Parathyroid adenoma (tissue), 2 donors: ENCODE measurements around the gene RHOD.
A peak's percentile ranks its signal among the peaks of the same experiment; 100 is the strongest.

Experiments used
- H2AFZ ChIP-seq: fragments of 300-600 bp; sonication (generic); one replicate; pipeline ENCODE4 v1.7.0; 2017; ENCODE audit warnings: antibody characterized with exemption, mild to moderate bottlenecking
- H3K27ac ChIP-seq: fragments of 300-600 bp; sonication (generic); one replicate; pipeline ENCODE4 v1.7.0; 2017
- H3K27me3 ChIP-seq: fragments of 300-600 bp; sonication (generic); one replicate; pipeline ENCODE4 v1.7.0; 2017; ENCODE audit warnings: low read length; ENCODE audit not compliant: control insufficient read depth, insufficient read depth
- H3K36me3 ChIP-seq: fragments of 300-600 bp; sonication (generic); one replicate; pipeline ENCODE4 v1.7.0; 2017; ENCODE audit warnings: low read length; ENCODE audit not compliant: control insufficient read depth, insufficient read depth
- H3K4me1 ChIP-seq: fragments of 300-600 bp; sonication (generic); one replicate; pipeline ENCODE4 v1.7.0; 2017; ENCODE audit warnings: control low read depth
- H3K4me2 ChIP-seq: fragments of 300-600 bp; sonication (generic); one replicate; pipeline ENCODE4 v1.7.0; 2017; ENCODE audit warnings: low read length
- H3K4me3 ChIP-seq: fragments of 300-600 bp; sonication (generic); one replicate; pipeline ENCODE4 v1.7.0; 2017; ENCODE audit warnings: low read depth, low read length
- H3K79me2 ChIP-seq: fragments of 300-600 bp; sonication (generic); one replicate; pipeline ENCODE4 v1.7.0; 2017; ENCODE audit warnings: control low read depth
- H3K9ac ChIP-seq: fragments of 300-600 bp; sonication (generic); one replicate; pipeline ENCODE4 v1.7.0; 2017; ENCODE audit warnings: mild to moderate bottlenecking
- H3K9me3 ChIP-seq: fragments of 300-600 bp; sonication (generic); one replicate; pipeline ENCODE4 v1.7.0; 2017; ENCODE audit warnings: low read length; ENCODE audit not compliant: control insufficient read depth
- TF ChIP-seq, protein P1 (sequence below): fragments of 300-600 bp; sonication (generic); IDR thresholded peaks from one replicate; pipeline ENCODE4 v1.7.0; 2017; ENCODE audit warnings: antibody characterized with exemption, mild to moderate bottlenecking
- donor health status: primary hyperparathyroidism.

The RHOD gene

GRCh38 chr11:67060111-67060522, 3.5 kb downstream of the RHOD start:
- H3K9ac ChIP-seq: no peak overlapping the region
- no peak overlapping the region for H3K4me2 ChIP-seq
- H3K4me3 ChIP-seq: no peak overlapping the region
- no peak overlapping the region for H3K27ac ChIP-seq
- H3K9me3 ChIP-seq: no peaks in the 10 kb centered on the region
- H3K36me3 ChIP-seq: no peaks in the 10 kb centered on the region
- H3K79me2 ChIP-seq: no peaks in the 10 kb centered on the region
- TF ChIP-seq, protein P1, sequence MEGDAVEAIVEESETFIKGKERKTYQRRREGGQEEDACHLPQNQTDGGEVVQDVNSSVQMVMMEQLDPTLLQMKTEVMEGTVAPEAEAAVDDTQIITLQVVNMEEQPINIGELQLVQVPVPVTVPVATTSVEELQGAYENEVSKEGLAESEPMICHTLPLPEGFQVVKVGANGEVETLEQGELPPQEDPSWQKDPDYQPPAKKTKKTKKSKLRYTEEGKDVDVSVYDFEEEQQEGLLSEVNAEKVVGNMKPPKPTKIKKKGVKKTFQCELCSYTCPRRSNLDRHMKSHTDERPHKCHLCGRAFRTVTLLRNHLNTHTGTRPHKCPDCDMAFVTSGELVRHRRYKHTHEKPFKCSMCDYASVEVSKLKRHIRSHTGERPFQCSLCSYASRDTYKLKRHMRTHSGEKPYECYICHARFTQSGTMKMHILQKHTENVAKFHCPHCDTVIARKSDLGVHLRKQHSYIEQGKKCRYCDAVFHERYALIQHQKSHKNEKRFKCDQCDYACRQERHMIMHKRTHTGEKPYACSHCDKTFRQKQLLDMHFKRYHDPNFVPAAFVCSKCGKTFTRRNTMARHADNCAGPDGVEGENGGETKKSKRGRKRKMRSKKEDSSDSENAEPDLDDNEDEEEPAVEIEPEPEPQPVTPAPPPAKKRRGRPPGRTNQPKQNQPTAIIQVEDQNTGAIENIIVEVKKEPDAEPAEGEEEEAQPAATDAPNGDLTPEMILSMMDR: no peak
- no peaks in the 10 kb centered on the region for H3K27me3 ChIP-seq
- H3K4me1 ChIP-seq: peaks cover 14% of the 10 kb centered on the region
- no peak overlapping the region for H2AFZ ChIP-seq

GRCh38 chr11:67062526-67063373, 6.1 kb downstream of the RHOD start:
- TF ChIP-seq, protein P1: no peak
- Histone ChIP-seq H3K36me3 (no peaks in the 10 kb centered on the region), H3K79me2 (no peaks in the 10 kb centered on the region), H3K9ac (no peak overlapping the region), H3K27ac (peak overlapping the region; percentile 47), H3K4me3 (no peak overlapping the region), H3K4me1 (peaks cover 7% of the 10 kb centered on the region), H3K9me3 (no peaks in the 10 kb centered on the region), H3K4me2 (no peak overlapping the region), H3K27me3 (no peaks in the 10 kb centered on the region), H2AFZ (no peak overlapping the region)

GRCh38 chr11:67066333-67066709, 9.7 kb downstream of the RHOD start:
- H3K79me2 ChIP-seq: no peaks in the 10 kb centered on the region
- no peaks in the 10 kb centered on the region for H3K9me3 ChIP-seq
- TF ChIP-seq, protein P1: no peak
- no peak overlapping the region for H2AFZ ChIP-seq
- H3K4me2 ChIP-seq: no peak overlapping the region
- H3K4me1 ChIP-seq: peaks cover 7% of the 10 kb centered on the region
- no peak overlapping the region for H3K27ac ChIP-seq
- H3K36me3 ChIP-seq: no peaks in the 10 kb centered on the region
- no peak overlapping the region for H3K9ac ChIP-seq
- H3K27me3 ChIP-seq: no peaks in the 10 kb centered on the region
- H3K4me3 ChIP-seq: no peak overlapping the region

DNA sequence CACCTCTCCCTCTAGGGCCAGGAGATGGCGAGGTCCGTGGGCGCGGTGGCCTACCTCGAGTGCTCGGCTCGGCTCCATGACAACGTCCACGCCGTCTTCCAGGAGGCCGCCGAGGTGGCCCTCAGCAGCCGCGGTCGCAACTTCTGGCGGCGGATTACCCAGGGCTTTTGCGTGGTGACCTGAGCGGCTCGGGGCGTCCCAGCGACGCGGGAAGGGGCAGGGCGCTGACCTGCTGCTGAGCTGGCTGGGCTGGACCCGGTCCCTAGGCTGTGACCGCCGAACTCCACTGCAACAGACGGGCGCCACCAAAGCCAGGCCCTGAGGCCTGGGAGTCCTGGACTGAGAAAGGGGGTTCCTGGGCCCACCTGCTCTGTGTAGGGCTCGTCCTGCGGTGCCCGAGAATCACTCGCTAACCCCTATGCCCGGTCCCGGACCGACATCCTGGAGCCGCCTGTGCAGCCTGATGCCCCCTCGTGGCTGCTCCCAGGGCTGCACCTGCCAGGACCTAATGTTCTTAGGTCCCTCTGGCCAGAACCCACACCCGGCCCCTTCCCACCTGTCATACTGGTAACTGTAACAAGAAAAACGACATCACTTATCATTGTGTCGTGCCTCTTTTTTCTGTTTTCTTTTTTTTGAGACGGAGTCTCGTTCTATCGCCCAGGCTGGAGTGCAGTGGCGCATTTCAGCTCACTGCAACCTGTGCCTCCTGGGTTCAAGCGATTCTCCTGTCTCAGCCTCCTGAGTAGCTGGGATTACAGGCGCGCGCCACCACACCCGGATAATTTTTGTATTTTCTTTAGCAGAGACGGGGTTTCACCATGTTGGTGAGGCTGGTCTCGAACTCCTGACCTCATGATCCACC, 15.0 kb downstream of the RHOD start:
- H3K79me2 ChIP-seq: no peaks in the 10 kb centered on the region
- no peak overlapping the region for H3K9ac ChIP-seq

More for the DNA sequence above, 15.0 kb downstream of the RHOD start:
- no peak overlapping the region for H3K4me2 ChIP-seq
- H3K4me3 ChIP-seq: peak overlapping the region; percentile 27
- no peaks in the 10 kb centered on the region for H3K27me3 ChIP-seq
- no peaks in the 10 kb centered on the region for H3K4me1 ChIP-seq
- TF ChIP-seq, protein P1: peak; percentile 68
- no peaks in the 10 kb centered on the region for H3K9me3 ChIP-seq
- no peak overlapping the region for H3K27ac ChIP-seq
- H2AFZ ChIP-seq: no peak overlapping the region
- H3K36me3 ChIP-seq: no peaks in the 10 kb centered on the region
